NCI-H2029 (cell line): Measurements from ENCODE around the gene P2RX6.
"Not testable (repeated sequence)": the region's sequence is repeated elsewhere in the genome, so short reads cannot be mapped to it uniquely, and the experiment has no call there.

Source experiments
- DNase-seq: peaks from one replicate; lab custom pipeline; 2025; lab: John Stamatoyannopoulos, UW

Gene P2RX6

DNA sequence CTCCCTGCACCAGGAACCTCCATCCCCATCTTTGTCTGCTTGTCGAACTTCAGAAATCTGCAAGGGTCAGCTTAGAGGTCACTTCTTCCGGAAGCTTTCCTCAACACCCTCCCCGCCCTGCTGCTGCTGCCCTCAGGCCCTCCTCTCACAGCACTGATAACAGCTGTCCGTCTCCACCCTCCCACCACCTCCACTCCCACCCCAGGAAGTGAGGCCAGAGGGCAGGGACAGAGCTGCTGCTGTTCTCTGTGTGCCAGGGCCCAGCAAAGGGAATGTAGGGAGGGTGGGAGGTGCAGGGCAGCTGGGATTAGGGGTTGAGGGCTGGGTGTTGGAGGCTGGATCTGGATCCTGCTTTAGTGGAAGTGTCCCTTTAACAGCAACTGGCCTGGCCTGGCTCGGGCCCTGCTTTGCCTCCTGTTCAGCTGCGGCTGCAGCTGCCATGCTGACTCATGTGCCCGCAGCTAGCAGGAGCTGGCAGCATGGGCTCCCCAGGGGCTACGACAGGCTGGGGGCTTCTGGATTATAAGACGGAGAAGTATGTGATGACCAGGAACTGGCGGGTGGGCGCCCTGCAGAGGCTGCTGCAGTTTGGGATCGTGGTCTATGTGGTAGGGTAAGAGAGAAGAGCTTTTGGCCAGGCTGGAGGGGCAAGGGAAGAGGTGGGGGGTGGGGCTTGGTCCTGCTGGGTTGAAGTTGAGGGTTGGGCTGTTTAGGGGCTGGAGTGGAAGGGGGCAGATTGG lies at the start of gene P2RX6:
Gene P2RX6 (plus strand): TSS at position 440 of the 740 bp plus-strand sequence. CDS start 10 bp downstream, at position 450.
- DNase-seq = no peak

GRCh38 chr22:20965888-20966855 lies 48.8 kb upstream of the P2RX6 start:
- no peak for DNase-seq

DNA sequence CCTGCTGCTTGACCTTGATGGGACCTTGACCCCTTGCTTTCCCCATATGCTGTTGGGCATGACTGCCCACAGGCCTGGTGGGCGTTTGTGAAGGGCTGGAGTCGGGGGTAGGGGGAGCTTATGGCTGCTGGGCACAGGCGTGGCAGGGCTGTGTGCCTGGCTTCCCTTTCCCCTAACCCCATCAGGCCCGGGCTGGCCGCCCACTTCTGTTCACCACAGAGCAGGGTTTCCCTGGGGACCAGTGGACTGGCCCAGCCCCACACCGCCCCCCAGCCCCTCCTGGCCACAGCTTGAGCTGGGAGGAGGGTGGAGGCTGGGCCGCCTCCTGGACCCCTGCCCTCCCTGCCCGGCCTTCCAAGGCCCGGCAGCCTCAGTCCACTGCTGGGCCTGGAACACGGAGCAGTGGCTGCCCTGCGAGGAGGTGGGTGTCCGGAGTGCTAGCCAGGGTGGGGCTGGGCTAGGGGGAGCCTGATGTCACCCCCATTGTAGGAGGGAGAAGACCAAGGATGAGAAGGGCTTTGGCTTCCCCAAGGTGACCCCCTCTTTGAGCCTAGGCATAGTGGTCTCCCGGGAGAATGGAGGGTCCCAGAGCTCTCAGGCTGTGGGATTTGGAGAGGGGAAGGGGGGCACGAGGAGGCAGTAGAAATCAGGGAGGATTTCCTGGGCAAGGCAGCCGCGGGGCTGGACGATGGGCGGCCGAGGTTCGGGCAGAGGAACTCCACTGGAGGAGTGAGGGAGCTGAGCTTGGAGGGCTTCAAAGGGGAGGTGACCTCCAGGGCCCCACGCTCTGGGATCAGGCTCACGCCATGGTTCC lies 47.9 kb upstream of the P2RX6 start, which contains the start of gene AIFM3:
Gene AIFM3 (plus strand): TSS at position 373 of the 814 bp plus-strand sequence. CDS start 690 bp downstream, outside the sequence.
- DNase-seq = no peak

GRCh38 chr22:20967697-20968211 lies 47.2 kb upstream of the P2RX6 start:
- DNase-seq = no peak

DNA sequence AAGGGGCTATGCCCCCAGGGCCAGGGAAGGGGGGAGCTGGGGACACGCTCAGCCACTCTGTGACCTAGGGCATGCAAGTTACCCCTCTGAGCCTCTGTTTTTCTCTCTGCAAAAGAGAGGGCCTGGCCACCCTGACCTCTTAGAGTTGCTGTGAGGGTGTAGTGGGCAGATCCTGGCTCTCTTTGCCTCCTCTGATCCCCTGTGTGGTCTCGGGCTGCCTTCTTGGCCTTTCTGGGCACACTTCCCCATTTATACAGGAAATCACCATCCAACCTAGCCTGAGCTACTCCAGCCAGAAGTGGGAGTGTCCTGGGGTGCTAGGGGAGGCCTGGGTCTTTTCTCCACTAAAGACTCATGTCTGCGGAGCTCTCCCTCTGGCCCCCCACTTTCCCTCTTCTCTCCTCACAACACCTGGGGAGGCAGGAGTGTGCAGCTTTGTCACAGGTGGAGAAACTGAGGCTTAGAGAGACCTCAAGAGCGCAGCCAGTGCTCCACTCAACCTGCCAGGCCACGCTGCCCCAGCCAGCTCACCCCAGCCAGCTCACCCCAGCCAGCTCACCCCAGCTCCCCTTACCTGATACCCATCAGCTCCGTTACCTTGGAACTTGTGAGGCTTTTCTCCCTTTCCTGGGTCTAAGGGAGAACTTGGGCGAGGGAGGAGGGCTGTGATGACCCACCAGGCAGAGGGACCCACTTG lies 46.5 kb upstream of the P2RX6 start:
- no peak for DNase-seq

GRCh38 chr22:20970939-20971657 lies 43.9 kb upstream of the P2RX6 start:
- no peak for DNase-seq

- DNase-seq = not testable (repeated sequence)
These were observed 42.8 kb upstream of the P2RX6 start for GRCh38 chr22:20972014-20972694.

DNA sequence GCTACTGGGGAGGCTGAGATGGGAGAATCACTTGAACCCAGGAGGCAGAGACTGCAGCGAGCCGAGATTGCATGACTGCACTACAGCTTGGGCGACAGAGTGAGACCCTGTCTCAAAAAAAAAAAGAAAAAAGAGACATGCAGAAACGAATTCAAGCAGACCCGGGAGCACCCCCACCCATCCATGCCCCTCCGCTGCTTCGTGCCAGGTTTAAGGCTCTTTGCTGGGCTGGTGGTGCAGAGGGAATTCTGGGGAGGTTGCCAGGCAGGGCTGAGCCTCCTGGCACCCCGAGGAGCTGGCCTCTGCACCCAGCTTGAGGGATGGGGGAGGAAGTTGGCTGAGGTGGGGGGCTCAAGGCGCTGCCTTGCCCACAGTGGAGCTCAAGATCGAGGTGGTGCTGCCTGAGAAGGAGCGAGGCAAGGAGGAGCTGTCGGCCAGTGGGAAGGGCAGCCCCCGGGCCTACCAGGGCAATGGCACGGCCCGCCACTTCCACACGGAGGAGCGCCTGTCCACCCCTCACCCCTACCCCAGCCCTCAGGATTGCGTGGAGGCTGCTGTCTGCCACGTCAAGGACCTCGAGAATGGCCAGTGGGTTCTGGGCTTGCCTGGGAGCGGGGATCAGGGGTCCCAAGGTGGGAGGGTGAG lies 41.9 kb upstream of the P2RX6 start:
- DNase-seq = no peak

DNA sequence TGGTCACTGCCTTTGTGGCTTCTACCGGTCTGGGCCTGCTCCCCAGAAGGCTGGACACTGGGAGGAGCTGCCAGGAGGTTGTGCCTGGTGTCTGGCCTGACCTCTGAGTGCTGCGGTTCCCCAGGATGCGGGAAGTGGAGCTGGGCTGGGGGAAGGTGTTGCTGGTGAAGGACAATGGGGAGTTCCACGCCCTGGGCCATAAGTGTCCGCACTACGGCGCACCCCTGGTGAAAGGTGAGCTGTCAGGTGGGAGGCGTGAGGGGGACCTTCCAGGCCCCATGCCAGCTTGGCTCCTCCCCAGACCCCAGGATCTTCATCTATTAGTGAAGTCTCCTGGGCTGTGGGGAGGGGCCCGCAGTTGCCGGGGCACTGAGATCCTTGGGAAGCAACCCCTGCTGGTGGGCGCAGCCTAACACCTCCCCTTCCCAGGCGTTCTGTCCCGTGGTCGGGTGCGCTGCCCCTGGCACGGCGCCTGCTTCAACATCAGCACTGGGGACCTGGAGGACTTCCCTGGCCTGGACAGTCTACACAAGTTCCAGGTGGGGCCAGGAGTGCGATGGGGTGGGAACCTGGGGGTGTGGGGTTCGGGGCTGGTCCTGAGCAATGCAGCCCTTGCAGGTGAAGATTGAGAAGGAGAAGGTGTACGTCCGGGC lies 41.2 kb upstream of the P2RX6 start:
- DNase-seq = no peak

GRCh38 chr22:20974336-20974955 lies 40.5 kb upstream of the P2RX6 start:
- no peak for DNase-seq

- no peak for DNase-seq
These were observed 39.2 kb upstream of the P2RX6 start for GRCh38 chr22:20975541-20976290.

DNA sequence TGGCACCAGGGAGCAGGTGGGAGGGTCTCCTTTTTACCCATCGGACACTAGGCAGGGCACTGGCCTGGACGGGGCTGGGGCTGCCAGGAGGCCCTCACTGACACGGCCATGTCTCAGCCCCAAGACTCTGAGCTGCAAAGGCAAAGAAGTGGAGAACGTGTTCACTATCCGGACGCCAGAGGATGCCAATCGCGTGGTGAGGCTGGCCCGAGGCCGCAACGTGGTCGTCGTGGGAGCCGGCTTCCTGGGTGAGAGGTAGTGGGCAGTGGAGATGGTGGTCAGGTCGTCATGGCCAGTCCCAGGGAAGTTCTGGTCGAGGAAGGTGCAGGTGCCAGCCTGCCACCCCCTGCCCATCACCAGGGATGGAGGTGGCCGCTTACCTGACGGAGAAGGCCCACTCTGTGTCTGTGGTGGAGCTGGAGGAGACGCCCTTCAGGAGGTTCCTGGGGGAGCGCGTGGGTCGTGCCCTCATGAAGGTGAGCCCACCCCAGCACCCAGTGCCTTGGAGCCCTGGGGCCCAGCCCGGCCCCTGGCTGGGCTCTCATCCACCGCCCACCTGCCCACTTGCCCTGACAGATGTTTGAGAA lies 38.6 kb upstream of the P2RX6 start:
- no peak for DNase-seq

DNA sequence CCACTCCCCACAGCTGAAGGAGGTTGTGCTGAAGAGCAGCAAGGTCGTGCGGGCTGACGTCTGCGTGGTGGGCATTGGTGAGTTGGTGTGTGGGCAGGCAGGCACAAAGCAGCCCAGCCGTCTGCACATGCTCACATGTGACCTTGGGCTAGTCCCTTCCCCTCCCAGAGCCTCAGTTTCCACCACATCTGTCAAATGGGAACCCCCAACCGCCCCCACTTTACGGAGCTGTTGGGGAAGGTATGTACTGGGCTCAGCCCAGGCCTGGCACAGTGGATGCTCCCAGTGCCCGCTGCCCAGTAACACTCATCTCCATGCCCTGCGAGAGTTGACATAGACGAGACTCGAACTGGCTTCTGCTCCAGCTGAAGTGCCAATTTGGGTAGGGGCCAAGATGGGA lies 37.9 kb upstream of the P2RX6 start:
- no peak for DNase-seq

DNA sequence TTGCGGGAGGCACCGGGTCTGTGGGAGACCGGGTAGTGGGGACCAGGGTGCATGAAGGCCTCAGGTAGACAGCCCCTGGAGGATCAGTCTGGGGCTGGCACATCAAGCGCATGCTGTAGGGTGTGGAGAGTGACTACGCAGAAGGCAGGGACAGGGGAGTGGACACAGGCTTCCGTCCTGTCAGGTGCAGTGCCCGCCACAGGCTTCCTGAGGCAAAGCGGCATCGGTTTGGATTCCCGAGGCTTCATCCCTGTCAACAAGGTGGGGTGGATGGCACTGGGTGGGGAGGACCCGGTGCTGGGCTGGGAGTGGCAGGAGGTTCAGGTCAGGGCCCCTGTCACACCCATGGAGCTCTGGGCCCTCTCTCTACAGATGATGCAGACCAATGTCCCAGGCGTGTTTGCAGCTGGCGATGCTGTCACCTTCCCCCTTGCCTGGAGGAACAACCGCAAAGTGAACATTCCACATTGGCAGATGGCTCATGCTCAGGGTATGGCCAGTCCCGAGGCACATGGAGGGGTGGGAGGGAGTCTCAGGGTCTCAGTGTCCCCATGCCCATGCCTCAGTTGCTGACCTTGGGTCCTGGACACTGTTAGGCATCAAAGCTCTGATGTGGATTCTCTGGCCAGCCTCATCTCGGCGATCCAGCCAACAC lies 37.3 kb upstream of the P2RX6 start:
- DNase-seq = no peak

DNA sequence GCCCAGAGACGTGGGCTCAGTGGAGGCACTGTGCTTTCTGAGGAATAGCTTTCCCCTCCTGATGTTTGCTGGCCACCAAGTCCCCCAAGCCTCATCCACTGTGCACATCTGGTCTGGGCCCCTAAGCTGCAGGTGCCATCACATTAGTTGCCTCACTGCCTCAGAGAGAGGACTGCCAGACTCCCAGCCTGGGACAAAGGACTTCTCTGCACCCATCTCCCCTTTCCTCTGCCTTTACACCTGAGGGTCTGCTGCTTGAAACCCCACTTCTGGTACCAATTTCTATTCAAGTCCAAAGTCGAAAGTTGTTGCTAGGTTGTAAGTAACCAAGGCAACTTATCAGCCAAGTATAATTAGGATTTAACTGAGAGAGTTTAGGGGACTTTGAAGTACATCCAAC lies 36.5 kb upstream of the P2RX6 start:
- DNase-seq = no peak

- peak; percentile 61 for DNase-seq
These were observed 35.6 kb upstream of the P2RX6 start for GRCh38 chr22:20979243-20979809.
